ENCODE results near the gene PGRMC2.
A peak's percentile ranks its signal among the peaks of the same experiment; 100 is the strongest.

PGRMC2 gene

GRCh38 chr4:128227991-128228571, 59.5 kb downstream of the PGRMC2 start:
- Histone ChIP-seq H3K4me1 (ENCODE audit: low read depth, poor library complexity, severe bottlenecking) (no peaks in the 10 kb centered on the region), H3K27me3 (ENCODE audit: insufficient read depth, low read depth) (no peaks in the 10 kb centered on the region), H3K36me3 (ENCODE audit: insufficient read depth) (no peaks in the 10 kb centered on the region), H4K20me1 (ENCODE audit: insufficient read depth) (no peaks in the 10 kb centered on the region), H3K4me3 (IDR thresholded peaks at IDR 0.05; ENCODE audit: insufficient read depth, low read depth, low read length) (no peak overlapping the region), H2AFZ (ENCODE audit: low read depth) (no peak overlapping the region), H3K27ac (no peak overlapping the region), H3K4me2 (no peak overlapping the region), H3K79me2 (ENCODE audit: insufficient read depth, low read depth) (no peaks in the 10 kb centered on the region), H3K9ac (no peak overlapping the region)
- no peak for TF ChIP-seq CTCF (conservative IDR thresholded peaks at IDR 0.05; ENCODE audit: low read depth, low read length)

- no peak overlapping the region for H3K27ac ChIP-seq
- no peak overlapping the region for H3K9ac ChIP-seq
- no peaks in the 10 kb centered on the region for H3K36me3 ChIP-seq (ENCODE audit: insufficient read depth)
- no peaks in the 10 kb centered on the region for H3K79me2 ChIP-seq (ENCODE audit: insufficient read depth, low read depth)
- no peak overlapping the region for H3K4me2 ChIP-seq
- no peak for TF ChIP-seq CTCF (conservative IDR thresholded peaks at IDR 0.05; ENCODE audit: low read depth, low read length)
- no peaks in the 10 kb centered on the region for H3K4me1 ChIP-seq (ENCODE audit: low read depth, poor library complexity, severe bottlenecking)
- H4K20me1 ChIP-seq (ENCODE audit: insufficient read depth), result no peaks in the 10 kb centered on the region
- H3K27me3 ChIP-seq (ENCODE audit: insufficient read depth, low read depth), result no peaks in the 10 kb centered on the region
- H3K4me3 ChIP-seq (IDR thresholded peaks at IDR 0.05; ENCODE audit: insufficient read depth, low read depth, low read length), result no peak overlapping the region
- no peak overlapping the region for H2AFZ ChIP-seq (ENCODE audit: low read depth)
Observed at GRCh38 chr4:128225148-128225547, 62.5 kb downstream of the PGRMC2 start.

DNA sequence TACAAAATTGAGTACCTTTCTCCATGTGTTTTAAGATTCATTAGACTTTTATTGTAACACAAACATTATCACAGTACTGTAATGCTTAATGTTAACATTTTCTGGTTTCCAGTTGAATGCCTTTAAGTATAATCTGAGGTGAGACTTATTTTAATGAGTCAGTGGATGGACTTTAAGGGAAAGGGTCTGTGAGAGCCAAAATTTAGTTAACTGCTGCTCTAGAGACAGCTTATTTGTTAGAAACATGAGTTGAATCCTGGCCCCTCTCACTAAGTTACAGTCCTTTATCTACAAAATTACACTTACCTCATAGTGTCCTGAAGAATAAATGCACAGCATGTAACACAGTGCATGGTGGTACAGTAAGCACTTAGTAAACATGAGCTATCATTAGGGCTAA, 66.0 kb downstream of the PGRMC2 start:
- H3K79me2 ChIP-seq (ENCODE audit: insufficient read depth, low read depth), result no peaks in the 10 kb centered on the region
- no peak for TF ChIP-seq CTCF (conservative IDR thresholded peaks at IDR 0.05; ENCODE audit: low read depth, low read length)
- no peak overlapping the region for H2AFZ ChIP-seq (ENCODE audit: low read depth)
- no peaks in the 10 kb centered on the region for H3K36me3 ChIP-seq (ENCODE audit: insufficient read depth)
- no peaks in the 10 kb centered on the region for H3K27me3 ChIP-seq (ENCODE audit: insufficient read depth, low read depth)
- no peaks in the 10 kb centered on the region for H4K20me1 ChIP-seq (ENCODE audit: insufficient read depth)
- no peak overlapping the region for H3K27ac ChIP-seq
- H3K4me3 ChIP-seq (IDR thresholded peaks at IDR 0.05; ENCODE audit: insufficient read depth, low read depth, low read length), result no peak overlapping the region
- no peaks in the 10 kb centered on the region for H3K4me1 ChIP-seq (ENCODE audit: low read depth, poor library complexity, severe bottlenecking)
- no peak overlapping the region for H3K4me2 ChIP-seq
- H3K9ac ChIP-seq, result no peak overlapping the region

DNA sequence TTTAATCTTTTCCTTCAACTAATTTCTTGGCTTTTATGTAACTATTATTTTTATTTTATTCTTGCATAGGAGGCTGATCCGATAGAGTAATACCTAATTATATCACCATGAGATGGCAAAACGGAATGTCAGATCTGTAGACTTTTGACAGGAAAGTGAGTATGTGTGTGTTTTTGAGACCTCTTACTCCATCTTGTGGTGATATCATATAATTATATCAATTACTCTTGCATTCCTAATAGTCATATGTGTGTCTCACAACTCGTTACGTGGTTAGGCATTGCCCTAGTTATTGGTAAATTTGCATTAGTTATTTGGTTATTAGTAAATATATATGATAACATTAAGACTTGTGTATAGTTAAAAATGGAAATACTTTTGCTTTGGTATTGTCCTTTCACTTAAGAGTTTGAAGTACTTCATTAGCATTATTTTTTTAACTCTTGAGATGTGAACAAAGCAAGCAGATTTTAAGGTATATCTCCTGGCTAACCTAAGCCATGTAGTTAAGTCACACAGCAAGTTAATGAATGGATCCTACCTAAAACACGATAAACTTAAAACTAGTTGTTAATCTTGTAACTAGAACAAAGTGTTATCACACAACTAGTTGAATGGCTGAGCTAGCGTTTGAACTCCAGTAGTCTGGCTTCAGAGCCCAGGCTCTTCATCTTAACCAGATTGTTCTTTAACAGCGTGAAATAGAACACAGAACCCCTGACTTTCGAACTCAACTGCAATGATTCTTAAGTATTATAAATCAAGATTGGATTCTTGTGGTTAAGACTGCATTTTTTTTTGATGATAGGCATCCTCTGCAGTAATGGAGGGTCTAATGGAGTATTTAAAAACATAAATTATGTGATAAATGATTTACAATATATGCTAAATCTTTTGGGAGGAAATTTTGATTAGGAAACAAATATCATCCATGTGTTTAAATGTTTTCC, 67.1 kb downstream of the PGRMC2 start:
- peak; percentile 56 for TF ChIP-seq CTCF (conservative IDR thresholded peaks at IDR 0.05; ENCODE audit: low read depth, low read length)
- H2AFZ ChIP-seq (ENCODE audit: low read depth), result no peak overlapping the region
- H3K79me2 ChIP-seq (ENCODE audit: insufficient read depth, low read depth), result no peaks in the 10 kb centered on the region
- no peak overlapping the region for H3K9ac ChIP-seq
- H3K4me1 ChIP-seq (ENCODE audit: low read depth, poor library complexity, severe bottlenecking), result no peaks in the 10 kb centered on the region
- H3K27me3 ChIP-seq (ENCODE audit: insufficient read depth, low read depth), result no peaks in the 10 kb centered on the region
- H3K36me3 ChIP-seq (ENCODE audit: insufficient read depth), result no peaks in the 10 kb centered on the region
- H4K20me1 ChIP-seq (ENCODE audit: insufficient read depth), result no peaks in the 10 kb centered on the region
- H3K4me3 ChIP-seq (IDR thresholded peaks at IDR 0.05; ENCODE audit: insufficient read depth, low read depth, low read length), result no peak overlapping the region
- no peak overlapping the region for H3K27ac ChIP-seq
- H3K4me2 ChIP-seq, result no peak overlapping the region

All from KMS-11 (cell line).